K562 (cell line): ENCODE results near the gene ZDHHC11. TPM values are rescaled to one million over a fixed set of nuclear protein-coding genes. Genes with fewer than 3 reads are reported as not detected.

Experiments used
- ATAC-seq: fragments of 200-7000 bp; cut with Tn5 transposase; 3 replicates; pipeline ENCODE4 v1.9.1; 2020; ENCODE audit warnings: moderate library complexity
- BruUV-seq: library from RNA; stranded (reverse); fragments of 400-500 nt; replicated peaks from 2 replicates; lab custom pipeline; 2021; lab: Mats Ljungman, UMichigan
- CTCF ChIA-PET: fragments of 300-600 bp; formaldehyde crosslinking; extraction: SDS; loops from one replicate; lab custom pipeline; 2021; ENCODE audit warnings: low intra/inter-chr PET ratio; lab: Yijun Ruan, JAX
- POLR2A ChIA-PET: fragments of 300-600, 350-650 bp; sonication (Branson Sonifier 250); formaldehyde crosslinking; extraction: SDS; loops from one replicate; lab custom pipeline; 2021; ENCODE audit warnings: antibody characterized with exemption, inconsistent platforms; lab: Yijun Ruan, JAX
- DNase-seq, 4 experiments: peaks; one replicate each; pipeline versions ENCODE4 v3.0.0 to v3.0.0-alpha.2; 2011 to 2018; ENCODE audit warnings: low spot score in 3 of 4, mixed read lengths in 3 of 4; ENCODE audit errors: extremely low read depth in 1 of 4
- FAIRE-seq: peaks from 2 replicates; lab custom pipeline; 2011; peaks lifted over from hg19 to GRCh38; lab: Jason Lieb, UNC
- H2AFZ ChIP-seq: 2 replicates; pipeline ENCODE4 v1.6.0; 2011; ENCODE audit warnings: low read depth, low read length, control low read depth, inconsistent platforms
- H3K27ac ChIP-seq: fragments of 200-600 bp; 3 replicates; pipeline ENCODE4 v1.8.0; 2011; ENCODE audit warnings: low read depth, mild to moderate bottlenecking, control low read depth, inconsistent platforms, low read length, moderate library complexity, mixed read lengths; ENCODE audit errors: extremely low read depth
- H3K27me3 ChIP-seq, 2 experiments: fragments of 300-600 bp in 1 of 2; 2 replicates in 1 of 2; 3 replicates in 1 of 2; pipeline versions ENCODE4 v1.6.0 to v1.8.0; 2011; ENCODE audit warnings: inconsistent platforms in 2 of 2, low read length in 2 of 2, mild to moderate bottlenecking in 1 of 2, mixed read lengths in 1 of 2, moderate library complexity in 1 of 2; ENCODE audit not compliant: control insufficient read depth in 2 of 2, insufficient read depth in 2 of 2
- H3K36me3 ChIP-seq: fragments of 300-600 bp; 3 replicates; pipeline ENCODE4 v1.8.0; 2011; ENCODE audit warnings: mild to moderate bottlenecking, low read length, inconsistent platforms; ENCODE audit not compliant: control insufficient read depth, insufficient read depth
- H3K4me1 ChIP-seq, 2 experiments: fragments of 200-600 bp in 1 of 2; replicated peaks in 1 of 2; 2 replicates in 1 of 2; 3 replicates in 1 of 2; pipeline versions ENCODE4 v1.5.1 to v1.8.0; 2011; ENCODE audit warnings: inconsistent platforms in 2 of 2, low read length in 2 of 2, mild to moderate bottlenecking in 1 of 2, mixed read lengths in 1 of 2, moderate library complexity in 1 of 2; ENCODE audit not compliant: control insufficient read depth in 2 of 2, insufficient read depth in 2 of 2
- H3K4me2 ChIP-seq: 2 replicates; pipeline ENCODE4 v1.6.1; 2011; ENCODE audit warnings: low read length, control low read depth, inconsistent platforms, mixed read lengths; ENCODE audit not compliant: insufficient read depth
- H3K4me3 ChIP-seq: fragments of 200-600 bp; sonication (generic), shearing (Covaris generic); 2 replicates; pipeline ENCODE4 v1.5.1; 2016; ENCODE audit warnings: control low read depth, inconsistent platforms
- H3K79me2 ChIP-seq: fragments of 200-600 bp; 3 replicates; pipeline ENCODE4 v1.8.0; 2011; ENCODE audit warnings: low read length, inconsistent platforms; ENCODE audit not compliant: control insufficient read depth, insufficient read depth
- H3K9ac ChIP-seq, 2 experiments: 2 replicates each; pipeline versions ENCODE4 v1.6.0 to v1.6.1; 2011; ENCODE audit warnings: low read depth in 2 of 2, low read length in 2 of 2, control low read depth in 1 of 2, inconsistent platforms in 1 of 2, mild to moderate bottlenecking in 1 of 2, mixed read lengths in 1 of 2; ENCODE audit not compliant: insufficient read depth in 1 of 2
- H3K9me1 ChIP-seq: one replicate; pipeline ENCODE4 v1.6.0; 2011; ENCODE audit warnings: inconsistent platforms, mild to moderate bottlenecking, low read length, moderate library complexity; ENCODE audit not compliant: control insufficient read depth, insufficient read depth
- H3K9me3 ChIP-seq: replicated peaks from 2 replicates; pipeline ENCODE4 v1.5.1; 2011; ENCODE audit warnings: low read depth, low read length, inconsistent platforms; ENCODE audit not compliant: control insufficient read depth, insufficient read depth
- H4K20me1 ChIP-seq: replicated peaks from 2 replicates; pipeline ENCODE4 v1.6.1; 2011; ENCODE audit warnings: low read length, inconsistent platforms, mixed read lengths; ENCODE audit not compliant: control insufficient read depth, insufficient read depth
- CBFB ChIP-seq: sonication (generic); formaldehyde crosslinking; IDR thresholded peaks from 2 replicates; pipeline ENCODE4 v1.4.0; 2020; ENCODE audit warnings: mild to moderate bottlenecking, missing genetic modification reagents
- ESRRB ChIP-seq: fragments of 250-450 bp; sonication (Bioruptor Pico); IDR thresholded peaks from 2 replicates; pipeline ENCODE4 v1.5.0; 2020; ENCODE audit warnings: mild to moderate bottlenecking, moderate library complexity, borderline replicate concordance
- HDGF ChIP-seq: fragments of 450-650 bp; IDR thresholded peaks from 2 replicates; pipeline ENCODE4 v1.6.1; 2016
- HOMEZ ChIP-seq: fragments of 250-450 bp; sonication (Bioruptor Pico); IDR thresholded peaks from 2 replicates; pipeline ENCODE4 v1.4.0; 2020; ENCODE audit warnings: mild to moderate bottlenecking, moderate library complexity
- MAX ChIP-seq: sonication (generic); formaldehyde crosslinking; IDR thresholded peaks from 2 replicates; pipeline ENCODE4 v1.9.0; 2022; ENCODE audit warnings: mild to moderate bottlenecking, missing genetic modification reagents
- MCM3 ChIP-seq: fragments of 450-650 bp; IDR thresholded peaks from 2 replicates; pipeline ENCODE4 v1.6.1; 2016
- MTA1 ChIP-seq: fragments of 450-650 bp; IDR thresholded peaks from 2 replicates; pipeline ENCODE4 v1.6.1; 2017; ENCODE audit warnings: borderline replicate concordance
- NCOA4 ChIP-seq: fragments of 450-650 bp; IDR thresholded peaks from 2 replicates; pipeline ENCODE4 v1.6.1; 2018; ENCODE audit warnings: mild to moderate bottlenecking; ENCODE audit not compliant: partially characterized antibody
- POLR2A ChIP-seq: fragments of 450-650 bp; conservative IDR thresholded peaks from 2 replicates; pipeline ENCODE4 v1.6.1; 2016
- PTRF ChIP-seq: fragments of 450-650 bp; IDR thresholded peaks from 2 replicates; pipeline ENCODE4 v1.6.1; 2016; ENCODE audit warnings: mild to moderate bottlenecking, missing genetic modification characterization, missing compliant biosample characterization
- RBM14 ChIP-seq: fragments of 200-400 bp; formaldehyde crosslinking; IDR thresholded peaks from 2 replicates; pipeline ENCODE4 v1.6.1; 2018; ENCODE audit warnings: low read depth, mild to moderate bottlenecking, low read length, moderate library complexity, borderline replicate concordance; ENCODE audit not compliant: insufficient read depth
- SIX5 ChIP-seq, 2 experiments: IDR thresholded peaks; 2 replicates each; pipeline ENCODE4 v1.6.1; 2011; ENCODE audit warnings: low read length in 2 of 2, borderline replicate concordance in 1 of 2, low read depth in 1 of 2, mild to moderate bottlenecking in 1 of 2, moderate library complexity in 1 of 2; ENCODE audit not compliant: insufficient read depth in 1 of 2
- STAT5A ChIP-seq: IDR thresholded peaks from 2 replicates; pipeline ENCODE4 v1.6.1; 2012; ENCODE audit warnings: low read length, inconsistent platforms, borderline replicate concordance
- SUPT5H ChIP-seq: fragments of 450-650 bp; IDR thresholded peaks from 2 replicates; pipeline ENCODE4 v1.6.1; 2016
- TBP ChIP-seq: optimal IDR thresholded peaks from 2 replicates; pipeline ENCODE3; 2011; ENCODE audit warnings: low read depth, low read length, improper control_type of control experiment
- YBX1 ChIP-seq: fragments of 450-650 bp; IDR thresholded peaks from 2 replicates; pipeline ENCODE4 v1.7.1; 2016; ENCODE audit warnings: mild to moderate bottlenecking
- WGBS: fragments of 100-300 bp; shearing (Covaris generic); methylation state at CpG from one replicate; pipeline ENCODE4 v1.1.6; 2016; ENCODE audit warnings: low coverage, mixed read lengths; ENCODE audit not compliant: insufficient coverage; ENCODE audit errors: missing lambda C conversion rate; 5-methylcytosine and 5-hydroxymethylcytosine counted together
- in situ Hi-C: fragments of 300-500 bp; cut with MboI; formaldehyde crosslinking; loops from 4 replicates; pipeline ENCODE4 v1.15.0; 2018; ENCODE audit warnings: inconsistent platforms, mixed read lengths
- intact Hi-C: fragments of 100-400 bp; cut with micrococcal nuclease; formaldehyde crosslinking; loops from 2 replicates; pipeline ENCODE4 v1.14.2; 2022
- polyA plus RNA-seq, 8 experiments: library from polyadenylated mRNA; depleted of rRNA in 4 of 8; stranded (reverse) in 5 of 8; unstranded in 3 of 8; fragments of >200 nt; fragmentation: Nextera tagmentation in 2 of 8; fragmentation: Illumina TruSeq in 1 of 8; extraction: Ambion mirVana in 2 of 8; extraction: Trizol in 1 of 8; gene quantifications; 2 replicates each; pipeline versions ENCODE4 v1.2.1 to v1.2.3, GENCODE V29; 2011 to 2014; ENCODE audit warnings: inconsistent platforms in 1 of 8, missing spikeins in 1 of 8
- total RNA-seq, 7 experiments: library from RNA; depleted of rRNA in 6 of 7; stranded (reverse); fragments of >200 nt in 6 of 7; fragmentation: Illumina TruSeq in 2 of 7; extraction: Trizol in 2 of 7; gene quantifications; 2 replicates each; pipeline versions ENCODE4 v1.2.1 to v1.2.3, GENCODE V29; 2011 to 2021; ENCODE audit warnings: low replicate concordance in 1 of 7
- TF ChIP-seq, protein P1 (sequence below): fragments of 450-650 bp; formaldehyde crosslinking; conservative IDR thresholded peaks from 2 replicates; pipeline ENCODE4 v1.4.0; 2022; ENCODE audit warnings: mild to moderate bottlenecking, missing genetic modification characterization
- TF ChIP-seq, protein P2 (sequence below): sonication (generic); formaldehyde crosslinking; IDR thresholded peaks from 2 replicates; pipeline ENCODE4 v1.8.0; 2022; ENCODE audit warnings: mild to moderate bottlenecking, missing genetic modification reagents

The ZDHHC11 gene
- total and polyA plus RNA-seq, 9 of the 15 experiments (the other 6 are each of a cell fraction or from before 2014, with no cell fraction given), result 0.07 to 2.3 (median 0.52) TPM

- in situ Hi-C loops, result no loop called here
- Histone ChIP-seq H3K9me1 (no peaks in the 10 kb centered on the region), H3K79me2 (peaks cover 62% of the 10 kb centered on the region), H3K9me3 (no peaks in the 10 kb centered on the region), H3K27ac (no peak overlapping the region), H3K9ac (no peak overlapping the region), H3K4me3 (no peak overlapping the region), H2AFZ (no peak overlapping the region), H3K4me2 (no peak overlapping the region), H4K20me1 (peaks cover 20% of the 10 kb centered on the region), H3K36me3 (peaks cover 79% of the 10 kb centered on the region), H3K4me1 (peaks cover 0 to 22% of the 10 kb centered on the region in 2 experiments; a peak in 1 of 5 replicates), H3K27me3 (no peaks in the 10 kb centered on the region)
- ATAC-seq (no peak), DNase-seq (no peak), FAIRE-seq (peak; percentile 52)
- POLR2A ChIA-PET, result interaction anchor here (0.8 kb wide), 1 partner anchor 11 kb away, joined by 4 read pairs; the partner anchor contains the start of genes BRD9 and TRIP13
- WGBS, result 95% methylated on average over 32 of the region's 33 CpGs
- no TSS peak for BruUV-seq
- CTCF ChIA-PET, result no interaction called here
- intact Hi-C loops, result no loop called here
- TF ChIP-seq ESRRB (CRISPR knock-in tag) (no peak), SUPT5H (peak; percentile 47; the same call in 1 of the 2 replicates), PTRF (tag) (no peak), NCOA4 (no peak), POLR2A (peak; percentile 57), CBFB (CRISPR knock-in tag) (peak; percentile 64; the same call in 1 of the 2 replicates), MAX (CRISPR knock-in tag) (peak; percentile 43; the same call in 1 of the 2 replicates), YBX1 (no peak), MTA1 (no peak), SIX5 (IDR thresholded peaks at IDR 0.05; ENCODE audit: borderline replicate concordance in 1 of 2, insufficient read depth in 1 of 2, low read depth in 1 of 2, low read length in 2 of 2) (no peak), RBM14 (no peak), STAT5A (peak; percentile 44; the same call in 1 of the 2 replicates), HOMEZ (CRISPR knock-in tag) (no peak), TBP (no peak), MCM3 (no peak), HDGF (no peak)
- TF ChIP-seq, protein P1, sequence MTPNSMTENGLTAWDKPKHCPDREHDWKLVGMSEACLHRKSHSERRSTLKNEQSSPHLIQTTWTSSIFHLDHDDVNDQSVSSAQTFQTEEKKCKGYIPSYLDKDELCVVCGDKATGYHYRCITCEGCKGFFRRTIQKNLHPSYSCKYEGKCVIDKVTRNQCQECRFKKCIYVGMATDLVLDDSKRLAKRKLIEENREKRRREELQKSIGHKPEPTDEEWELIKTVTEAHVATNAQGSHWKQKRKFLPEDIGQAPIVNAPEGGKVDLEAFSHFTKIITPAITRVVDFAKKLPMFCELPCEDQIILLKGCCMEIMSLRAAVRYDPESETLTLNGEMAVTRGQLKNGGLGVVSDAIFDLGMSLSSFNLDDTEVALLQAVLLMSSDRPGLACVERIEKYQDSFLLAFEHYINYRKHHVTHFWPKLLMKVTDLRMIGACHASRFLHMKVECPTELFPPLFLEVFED, result no peak
- TF ChIP-seq, protein P2, sequence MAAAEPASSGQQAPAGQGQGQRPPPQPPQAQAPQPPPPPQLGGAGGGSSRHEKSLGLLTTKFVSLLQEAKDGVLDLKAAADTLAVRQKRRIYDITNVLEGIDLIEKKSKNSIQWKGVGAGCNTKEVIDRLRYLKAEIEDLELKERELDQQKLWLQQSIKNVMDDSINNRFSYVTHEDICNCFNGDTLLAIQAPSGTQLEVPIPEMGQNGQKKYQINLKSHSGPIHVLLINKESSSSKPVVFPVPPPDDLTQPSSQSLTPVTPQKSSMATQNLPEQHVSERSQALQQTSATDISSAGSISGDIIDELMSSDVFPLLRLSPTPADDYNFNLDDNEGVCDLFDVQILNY (CRISPR knock-in tag), result no peak
Observed at GRCh38 chr5:882253-883183, 31.7 kb upstream of the ZDHHC11 start.
